ENCODE measurements around the gene UXT.

Gene UXT

DNA sequence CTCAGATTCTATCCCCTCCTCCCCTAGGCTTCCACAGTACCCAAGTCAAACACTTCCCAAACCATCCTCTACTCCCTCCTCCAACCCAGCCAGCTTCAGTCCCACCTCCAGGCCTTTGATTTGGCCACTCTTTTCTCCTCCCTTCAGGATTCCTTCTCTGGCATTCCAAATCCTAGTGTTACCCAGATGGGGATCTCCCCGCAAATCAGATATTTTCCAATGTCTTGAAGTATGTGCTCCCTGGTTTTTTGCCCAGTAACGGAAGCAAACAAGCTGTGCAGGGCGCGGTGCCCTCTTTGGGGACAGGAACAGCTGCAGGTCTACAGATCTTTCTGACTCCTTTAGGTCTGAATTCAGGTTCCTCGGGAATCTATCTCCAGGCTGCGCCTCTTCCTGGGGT, 37.1 kb downstream of the UXT start (continued):
- TF ChIP-seq ZNF184 (tag by site-specific recombination; IDR thresholded peaks at IDR 0.05) = no peak
- TF ChIP-seq, protein P1, sequence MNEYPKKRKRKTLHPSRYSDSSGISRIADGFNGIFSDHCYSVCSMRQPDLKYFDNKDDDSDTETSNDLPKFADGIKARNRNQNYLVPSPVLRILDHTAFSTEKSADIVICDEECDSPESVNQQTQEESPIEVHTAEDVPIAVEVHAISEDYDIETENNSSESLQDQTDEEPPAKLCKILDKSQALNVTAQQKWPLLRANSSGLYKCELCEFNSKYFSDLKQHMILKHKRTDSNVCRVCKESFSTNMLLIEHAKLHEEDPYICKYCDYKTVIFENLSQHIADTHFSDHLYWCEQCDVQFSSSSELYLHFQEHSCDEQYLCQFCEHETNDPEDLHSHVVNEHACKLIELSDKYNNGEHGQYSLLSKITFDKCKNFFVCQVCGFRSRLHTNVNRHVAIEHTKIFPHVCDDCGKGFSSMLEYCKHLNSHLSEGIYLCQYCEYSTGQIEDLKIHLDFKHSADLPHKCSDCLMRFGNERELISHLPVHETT (tag by site-specific recombination; IDR thresholded peaks at IDR 0.05) = no peak

DNA sequence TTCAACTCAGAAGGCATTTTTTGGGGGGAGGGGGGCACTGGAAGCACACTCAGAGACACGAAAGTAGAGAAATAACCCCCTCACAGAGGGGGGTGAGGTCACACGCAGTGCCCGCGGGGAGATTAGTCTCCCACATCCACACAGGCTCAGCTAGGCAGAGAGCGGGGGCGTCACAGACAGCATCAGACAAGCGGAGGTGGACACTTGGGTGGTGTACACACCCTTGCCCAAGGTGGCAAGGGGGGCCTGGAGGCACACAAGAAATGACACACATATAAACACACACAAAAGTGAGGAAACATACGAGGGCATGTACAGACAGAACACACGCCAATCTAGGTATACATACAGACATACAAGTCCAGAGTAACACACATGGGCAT, 38.7 kb downstream of the UXT start:
- no peak overlapping the region for H3K27ac ChIP-seq (ENCODE audit: extremely low read depth, low read depth, low read length)
- ChIA-PET POLR2A (interaction anchor here (0.5 kb wide), 1 partner anchor 61 kb away, joined by 5 read pairs; no protein-coding TSS in a partner anchor), CTCF (no interaction called here)
- no peaks in the 10 kb centered on the region for H3K36me3 ChIP-seq (ENCODE audit: control insufficient read depth in 2 of 2, insufficient read depth in 1 of 2, low read length in 2 of 2)
- no peak overlapping the region for H3K4me3 ChIP-seq (ENCODE audit: low read depth, low read length)
- TF ChIP-seq, protein P2, sequence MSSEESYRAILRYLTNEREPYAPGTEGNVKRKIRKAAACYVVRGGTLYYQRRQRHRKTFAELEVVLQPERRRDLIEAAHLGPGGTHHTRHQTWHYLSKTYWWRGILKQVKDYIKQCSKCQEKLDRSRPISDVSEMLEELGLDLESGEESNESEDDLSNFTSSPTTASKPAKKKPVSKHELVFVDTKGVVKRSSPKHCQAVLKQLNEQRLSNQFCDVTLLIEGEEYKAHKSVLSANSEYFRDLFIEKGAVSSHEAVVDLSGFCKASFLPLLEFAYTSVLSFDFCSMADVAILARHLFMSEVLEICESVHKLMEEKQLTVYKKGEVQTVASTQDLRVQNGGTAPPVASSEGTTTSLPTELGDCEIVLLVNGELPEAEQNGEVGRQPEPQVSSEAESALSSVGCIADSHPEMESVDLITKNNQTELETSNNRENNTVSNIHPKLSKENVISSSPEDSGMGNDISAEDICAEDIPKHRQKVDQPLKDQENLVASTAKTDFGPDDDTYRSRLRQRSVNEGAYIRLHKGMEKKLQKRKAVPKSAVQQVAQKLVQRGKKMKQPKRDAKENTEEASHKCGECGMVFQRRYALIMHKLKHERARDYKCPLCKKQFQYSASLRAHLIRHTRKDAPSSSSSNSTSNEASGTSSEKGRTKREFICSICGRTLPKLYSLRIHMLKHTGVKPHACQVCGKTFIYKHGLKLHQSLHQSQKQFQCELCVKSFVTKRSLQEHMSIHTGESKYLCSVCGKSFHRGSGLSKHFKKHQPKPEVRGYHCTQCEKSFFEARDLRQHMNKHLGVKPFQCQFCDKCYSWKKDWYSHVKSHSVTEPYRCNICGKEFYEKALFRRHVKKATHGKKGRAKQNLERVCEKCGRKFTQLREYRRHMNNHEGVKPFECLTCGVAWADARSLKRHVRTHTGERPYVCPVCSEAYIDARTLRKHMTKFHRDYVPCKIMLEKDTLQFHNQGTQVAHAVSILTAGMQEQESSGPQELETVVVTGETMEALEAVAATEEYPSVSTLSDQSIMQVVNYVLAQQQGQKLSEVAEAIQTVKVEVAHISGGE (tag by site-specific recombination; conservative IDR thresholded peaks at IDR 0.05; ENCODE audit: low read depth) = no peak
- TF ChIP-seq ZNF610 (tag by site-specific recombination; IDR thresholded peaks at IDR 0.05; ENCODE audit: borderline replicate concordance) (no peak), ZNF561 (tag by site-specific recombination; IDR thresholded peaks at IDR 0.05; ENCODE audit: borderline replicate concordance) (no peak), ZFP37 (tag by site-specific recombination; IDR thresholded peaks at IDR 0.05) (no peak), KLF7 (tag by site-specific recombination; IDR thresholded peaks at IDR 0.05; ENCODE audit: borderline replicate concordance) (no peak), EGR2 (tag by site-specific recombination; IDR thresholded peaks at IDR 0.05; ENCODE audit: low read depth) (peak; percentile 61; the same call in 1 of the 2 replicates), ZNF114 (tag by site-specific recombination; IDR thresholded peaks at IDR 0.05) (no peak), ZNF664 (tag by site-specific recombination; IDR thresholded peaks at IDR 0.05) (no peak), ZNF785 (tag by site-specific recombination; IDR thresholded peaks at IDR 0.05) (no peak), ZNF792 (tag by site-specific recombination; IDR thresholded peaks at IDR 0.05) (no peak), ZFHX2 (tag by site-specific recombination; conservative IDR thresholded peaks at IDR 0.05) (peak; percentile 46; the same call in 1 of the 2 replicates), HOXD13 (CRISPR knock-in tag; IDR thresholded peaks at IDR 0.05; ENCODE audit: borderline replicate concordance) (no peak), WT1 (tag by site-specific recombination; IDR thresholded peaks at IDR 0.05) (no peak)
- TF ChIP-seq, protein P3, sequence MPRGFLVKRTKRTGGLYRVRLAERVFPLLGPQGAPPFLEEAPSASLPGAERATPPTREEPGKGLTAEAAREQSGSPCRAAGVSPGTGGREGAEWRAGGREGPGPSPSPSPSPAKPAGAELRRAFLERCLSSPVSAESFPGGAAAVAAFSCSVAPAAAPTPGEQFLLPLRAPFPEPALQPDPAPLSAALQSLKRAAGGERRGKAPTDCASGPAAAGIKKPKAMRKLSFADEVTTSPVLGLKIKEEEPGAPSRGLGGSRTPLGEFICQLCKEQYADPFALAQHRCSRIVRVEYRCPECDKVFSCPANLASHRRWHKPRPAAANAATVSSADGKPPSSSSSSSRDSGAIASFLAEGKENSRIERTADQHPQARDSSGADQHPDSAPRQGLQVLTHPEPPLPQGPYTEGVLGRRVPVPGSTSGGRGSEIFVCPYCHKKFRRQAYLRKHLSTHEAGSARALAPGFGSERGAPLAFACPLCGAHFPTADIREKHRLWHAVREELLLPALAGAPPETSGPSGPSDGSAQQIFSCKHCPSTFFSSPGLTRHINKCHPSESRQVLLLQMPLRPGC (tag by site-specific recombination; IDR thresholded peaks at IDR 0.05) = no peak
- TF ChIP-seq, protein P4, sequence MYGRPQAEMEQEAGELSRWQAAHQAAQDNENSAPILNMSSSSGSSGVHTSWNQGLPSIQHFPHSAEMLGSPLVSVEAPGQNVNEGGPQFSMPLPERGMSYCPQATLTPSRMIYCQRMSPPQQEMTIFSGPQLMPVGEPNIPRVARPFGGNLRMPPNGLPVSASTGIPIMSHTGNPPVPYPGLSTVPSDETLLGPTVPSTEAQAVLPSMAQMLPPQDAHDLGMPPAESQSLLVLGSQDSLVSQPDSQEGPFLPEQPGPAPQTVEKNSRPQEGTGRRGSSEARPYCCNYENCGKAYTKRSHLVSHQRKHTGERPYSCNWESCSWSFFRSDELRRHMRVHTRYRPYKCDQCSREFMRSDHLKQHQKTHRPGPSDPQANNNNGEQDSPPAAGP (tag by site-specific recombination; IDR thresholded peaks at IDR 0.05) = no peak
- H3K4me1 ChIP-seq (ENCODE audit: control insufficient read depth, insufficient read depth, low read length) = no peaks in the 10 kb centered on the region
- H3K9me3 ChIP-seq (ENCODE audit: control insufficient read depth, insufficient read depth, low read depth, low read length) = no peaks in the 10 kb centered on the region
